KOPT-K1 (cell line): Measurements from ENCODE around the gene STIM1.

ENCODE experiments used
- H3K27ac ChIP-seq: fragments of 200-600 bp; sonication (generic); 2 replicates; pipeline ENCODE4 v1.5.1; 2016; ENCODE audit warnings: antibody characterized with exemption, mild to moderate bottlenecking, low read depth, low read length; ENCODE audit not compliant: poor library complexity, severe bottlenecking
- H3K36me3 ChIP-seq: fragments of 200-600 bp; sonication (generic); 2 replicates; pipeline ENCODE4 v1.5.1; 2017; ENCODE audit warnings: antibody characterized with exemption, mild to moderate bottlenecking, low read length, moderate library complexity; ENCODE audit not compliant: insufficient read depth
- H3K9me3 ChIP-seq: fragments of 200-600 bp; sonication (generic); 2 replicates; pipeline ENCODE4 v1.5.1; 2017; ENCODE audit warnings: antibody characterized with exemption, low read length, mild to moderate bottlenecking; ENCODE audit not compliant: insufficient read depth, poor library complexity, severe bottlenecking

The STIM1 gene

DNA sequence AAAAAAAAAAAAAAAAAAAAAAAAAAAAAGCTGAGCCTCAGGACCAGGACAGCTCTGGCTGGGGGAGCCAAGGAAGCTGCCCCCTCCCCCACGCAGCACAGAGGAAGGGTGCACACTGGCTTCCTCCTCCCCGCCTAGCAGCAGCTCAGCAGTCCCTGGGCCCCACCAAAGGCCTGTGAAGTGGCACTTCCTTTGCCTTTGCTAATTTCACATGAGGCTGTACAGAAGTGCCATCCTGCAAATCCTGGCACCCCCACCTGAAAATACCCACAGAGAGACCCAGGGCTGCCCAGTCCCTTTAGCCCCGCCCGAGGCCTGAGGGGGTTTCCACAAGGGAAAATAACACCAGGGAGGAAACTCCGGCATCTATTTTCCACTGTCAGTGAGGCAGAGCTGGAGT is 18.6 kb upstream of the STIM1 start:
- H3K9me3 ChIP-seq, result no peaks in the 10 kb centered on the region
- peaks cover 56% of the 10 kb centered on the region for H3K36me3 ChIP-seq
- peak overlapping the region; percentile 88 for H3K27ac ChIP-seq

DNA sequence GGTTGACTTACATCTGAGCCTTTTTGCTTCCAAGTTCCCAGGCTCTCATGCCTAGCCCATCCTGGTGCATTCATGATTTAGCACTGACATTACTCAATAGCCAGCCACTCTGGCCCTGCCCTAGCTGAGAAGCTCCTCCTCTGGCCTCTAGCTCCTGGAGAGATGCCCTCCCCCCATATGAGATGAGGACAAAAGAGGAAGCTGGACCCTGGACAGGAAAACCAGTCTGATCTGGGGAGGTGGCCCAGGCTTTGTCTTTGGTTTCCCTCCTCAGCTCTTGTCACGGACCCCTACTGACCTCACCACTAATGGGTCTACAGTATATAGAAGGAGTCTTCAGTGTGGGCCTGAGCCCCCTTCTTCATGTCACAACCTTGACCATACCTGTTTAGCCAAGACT is 17.7 kb upstream of the STIM1 start:
- Histone ChIP-seq H3K9me3 (no peaks in the 10 kb centered on the region), H3K27ac (peak overlapping the region; percentile 88), H3K36me3 (peaks cover 47% of the 10 kb centered on the region)

DNA sequence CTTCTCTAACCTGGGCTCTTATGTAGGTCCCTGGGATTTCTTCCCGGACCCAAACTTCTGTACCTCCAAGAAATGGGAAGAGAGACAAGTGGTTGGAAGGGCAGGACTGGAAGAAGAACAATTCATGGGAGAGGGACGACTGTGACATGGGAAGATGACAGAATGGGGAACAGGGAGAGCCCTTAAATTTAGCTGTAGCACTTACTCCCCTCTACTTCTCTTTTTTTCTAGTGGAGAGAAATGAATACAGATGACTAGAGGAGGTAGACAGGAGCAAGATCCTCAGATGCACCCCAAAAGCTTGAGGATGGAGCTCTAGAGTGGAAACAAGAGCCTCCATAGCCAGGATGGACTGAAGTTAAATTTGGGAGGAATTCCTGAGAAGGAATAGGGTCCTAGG is 17.0 kb upstream of the STIM1 start:
- peaks cover 40% of the 10 kb centered on the region for H3K36me3 ChIP-seq
- H3K27ac ChIP-seq, result peak overlapping the region; percentile 88
- H3K9me3 ChIP-seq, result no peaks in the 10 kb centered on the region

DNA sequence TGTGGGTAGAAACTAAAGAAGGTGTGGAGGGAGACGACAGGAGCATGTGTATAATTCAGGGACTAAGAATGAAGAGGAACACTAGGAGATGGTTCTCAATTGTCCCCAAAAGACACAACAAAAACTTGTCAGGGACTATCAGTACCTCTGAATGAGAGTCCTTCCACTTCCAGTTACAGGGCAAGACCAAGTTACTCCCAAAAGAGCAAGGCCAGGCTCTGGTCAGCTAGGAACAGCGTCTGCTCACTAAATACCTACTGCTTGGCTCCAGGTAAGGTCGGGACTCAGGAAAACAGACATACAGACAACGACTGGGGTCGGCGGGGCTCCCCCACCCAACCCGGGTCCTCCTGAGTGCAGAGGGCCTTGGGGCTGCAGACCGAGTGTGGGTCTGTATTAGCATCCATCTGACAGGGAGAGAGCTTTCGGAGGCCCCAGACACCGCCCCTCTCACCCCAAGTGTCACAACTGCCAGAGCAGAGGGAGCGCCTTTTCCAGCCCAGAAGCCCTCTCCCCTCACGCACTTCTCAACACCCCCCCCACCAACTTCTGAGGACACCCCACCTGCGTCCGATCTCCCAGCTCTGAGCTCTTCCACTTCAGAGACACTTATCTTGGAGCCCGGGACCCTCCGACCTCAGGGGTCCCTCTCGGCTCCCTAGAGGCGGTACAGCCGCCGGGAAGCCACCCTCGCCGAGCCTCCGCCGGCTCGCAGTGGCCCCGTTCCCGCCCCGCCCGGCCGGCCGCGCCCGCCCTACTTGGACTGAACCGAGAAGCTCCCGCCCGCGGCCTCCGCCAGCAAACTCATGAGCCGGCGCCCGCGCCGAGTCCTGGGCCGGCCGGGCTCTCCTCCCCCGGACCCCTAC is 15.2 kb upstream of the STIM1 start:
- peaks cover 23% of the 10 kb centered on the region for H3K36me3 ChIP-seq
- peak overlapping the region; percentile 88 for H3K27ac ChIP-seq
- no peaks in the 10 kb centered on the region for H3K9me3 ChIP-seq

DNA sequence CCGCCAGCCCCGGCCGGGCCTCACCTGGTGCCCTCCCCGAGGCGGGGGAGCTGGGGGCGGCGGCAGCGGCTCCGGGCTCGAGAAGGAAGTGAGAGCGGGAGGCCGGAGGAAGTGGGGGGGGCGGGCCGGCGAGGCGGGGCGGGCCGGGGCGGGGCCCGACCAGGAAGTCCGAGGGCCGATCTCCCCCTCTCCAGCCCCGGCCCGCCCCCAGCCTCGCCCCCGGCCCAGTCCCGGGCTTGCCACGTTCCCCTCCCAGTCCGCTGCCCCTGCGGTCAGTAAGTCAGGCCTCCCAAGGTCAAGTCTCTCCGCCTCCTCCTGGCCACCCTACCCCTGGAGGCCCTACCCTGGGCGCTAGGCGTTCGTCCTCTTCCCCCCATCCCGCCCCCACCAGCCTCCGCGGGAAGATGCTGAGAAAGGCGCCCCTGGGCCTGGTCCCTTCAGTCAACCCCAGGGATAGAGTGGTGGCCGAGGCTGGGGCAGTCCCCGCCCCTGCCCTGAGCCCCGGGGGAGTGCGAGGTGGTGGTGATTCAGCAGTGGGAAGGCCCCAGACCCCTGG is 14.5 kb upstream of the STIM1 start, which contains the start of gene RHOG:
RHOG (minus strand) TSS at position 90 of the 556 bp plus-strand sequence. CDS start 12,821 bp downstream, outside the sequence.
- peaks cover 16% of the 10 kb centered on the region; the same call in 1 of the 2 replicates for H3K36me3 ChIP-seq
- peak within 1 kb of the TSS; percentile 88 for H3K27ac ChIP-seq
- H3K9me3 ChIP-seq, result no peaks in the 10 kb centered on the region

DNA sequence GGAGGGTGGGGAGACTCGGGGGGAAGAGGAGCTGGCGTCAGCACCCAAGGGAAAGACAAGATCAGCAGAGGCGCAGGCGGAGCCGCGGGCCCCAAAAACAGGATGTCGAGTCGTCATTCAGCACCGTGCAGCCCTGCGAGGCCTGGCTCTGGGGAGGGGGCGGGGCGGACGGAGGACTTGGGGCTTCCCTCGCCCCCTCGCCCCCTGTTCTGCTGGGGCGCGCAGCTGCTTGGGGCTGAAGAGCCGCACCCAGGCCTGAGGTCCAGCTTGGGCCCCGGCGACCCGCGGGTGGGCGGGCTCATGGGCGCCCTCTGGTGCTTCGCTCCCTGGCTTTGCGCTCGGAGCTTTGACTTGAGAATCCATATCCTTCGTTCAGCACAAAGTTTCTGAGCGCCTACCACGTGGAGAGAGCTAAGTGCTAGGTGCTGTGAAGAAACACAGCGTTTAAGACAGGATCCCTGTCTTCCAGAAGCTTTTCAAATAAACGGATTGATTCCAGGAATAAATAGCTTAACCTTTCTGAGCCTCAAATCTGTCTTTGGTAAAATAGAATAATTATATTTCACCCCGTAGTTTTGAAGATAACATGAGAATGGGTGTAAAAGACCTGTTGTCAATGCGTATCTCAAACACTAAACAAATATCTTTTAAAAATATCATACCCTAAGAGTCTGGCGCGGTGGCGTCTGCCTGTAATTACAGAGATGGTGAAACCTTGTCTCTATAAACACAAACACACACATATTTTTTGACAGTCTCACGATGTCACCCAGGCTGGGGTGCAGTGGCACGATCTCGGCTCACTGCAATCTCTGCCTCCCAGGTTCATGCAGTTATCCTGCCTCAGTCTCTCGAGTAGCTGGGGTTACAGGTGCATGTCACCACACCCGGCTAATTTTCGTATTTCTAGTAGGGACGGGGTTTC is 13.8 kb upstream of the STIM1 start:
- H3K36me3 ChIP-seq, result peaks cover 11% of the 10 kb centered on the region; the same call in 1 of the 2 replicates
- no peaks in the 10 kb centered on the region for H3K9me3 ChIP-seq
- peak overlapping the region; percentile 88 for H3K27ac ChIP-seq

DNA sequence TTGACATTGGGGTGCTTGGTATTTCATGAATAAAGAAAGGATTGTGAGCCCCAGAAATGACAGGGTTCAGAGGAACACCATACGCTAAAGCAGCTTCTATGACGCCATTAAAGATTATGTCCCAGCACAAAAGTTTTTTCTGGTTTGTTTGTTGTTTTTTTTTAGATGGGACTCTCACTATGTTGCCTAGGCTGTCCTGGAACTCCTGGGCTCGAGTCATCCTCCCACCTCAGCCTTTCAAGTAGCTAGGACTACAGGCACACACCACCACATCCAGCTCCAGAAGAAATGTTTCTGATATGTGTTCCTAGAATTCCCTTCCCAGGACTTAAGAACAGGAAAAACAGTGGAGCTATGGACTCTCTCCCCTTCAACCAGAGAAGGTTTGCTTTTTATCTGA is 12.1 kb upstream of the STIM1 start:
- Histone ChIP-seq H3K36me3 (peaks cover 2% of the 10 kb centered on the region; the same call in 1 of the 2 replicates), H3K9me3 (no peaks in the 10 kb centered on the region), H3K27ac (no peak overlapping the region)

DNA sequence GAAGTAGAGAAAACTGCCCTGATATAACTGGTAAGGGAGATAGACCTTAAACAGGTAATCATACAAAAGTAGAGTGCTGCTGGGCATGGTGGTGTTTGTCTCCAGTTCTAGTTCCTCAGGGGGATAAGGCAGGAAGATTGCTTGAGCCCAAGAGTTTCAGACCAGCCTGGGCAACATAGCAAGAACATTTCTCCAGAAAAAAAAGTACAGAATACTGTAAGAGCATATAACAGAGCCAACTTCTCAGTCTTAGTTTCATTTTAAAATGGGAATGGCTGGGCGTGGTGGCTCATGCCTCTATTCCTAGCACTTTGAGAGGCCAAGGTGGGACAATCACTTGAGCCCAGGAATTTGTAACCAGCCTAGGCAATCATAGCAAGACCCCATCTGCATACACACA is 10.2 kb upstream of the STIM1 start:
- Histone ChIP-seq H3K36me3 (no peaks in the 10 kb centered on the region), H3K9me3 (no peaks in the 10 kb centered on the region), H3K27ac (no peak overlapping the region)

DNA sequence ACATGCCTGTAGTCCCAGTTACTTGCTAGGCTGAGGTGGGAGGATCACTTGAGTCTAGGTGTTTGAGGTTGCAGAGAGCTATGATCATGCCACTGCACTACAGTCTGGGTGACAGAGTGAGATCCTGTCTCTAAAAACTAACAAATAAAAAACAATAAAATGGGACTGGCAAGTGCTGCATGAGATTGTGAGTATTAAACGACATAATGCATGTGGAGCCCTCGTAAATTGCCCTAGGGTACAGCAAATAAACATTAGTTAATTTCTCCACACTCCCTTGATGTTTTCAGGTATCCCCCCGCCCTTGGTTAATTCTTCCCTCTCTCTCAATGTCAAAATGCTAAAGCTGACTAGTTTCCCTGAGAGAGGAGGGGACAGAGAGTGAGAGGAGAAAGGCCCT is 9.8 kb upstream of the STIM1 start:
- Histone ChIP-seq H3K27ac (peak overlapping the region; percentile 13), H3K36me3 (no peaks in the 10 kb centered on the region), H3K9me3 (no peaks in the 10 kb centered on the region)

DNA sequence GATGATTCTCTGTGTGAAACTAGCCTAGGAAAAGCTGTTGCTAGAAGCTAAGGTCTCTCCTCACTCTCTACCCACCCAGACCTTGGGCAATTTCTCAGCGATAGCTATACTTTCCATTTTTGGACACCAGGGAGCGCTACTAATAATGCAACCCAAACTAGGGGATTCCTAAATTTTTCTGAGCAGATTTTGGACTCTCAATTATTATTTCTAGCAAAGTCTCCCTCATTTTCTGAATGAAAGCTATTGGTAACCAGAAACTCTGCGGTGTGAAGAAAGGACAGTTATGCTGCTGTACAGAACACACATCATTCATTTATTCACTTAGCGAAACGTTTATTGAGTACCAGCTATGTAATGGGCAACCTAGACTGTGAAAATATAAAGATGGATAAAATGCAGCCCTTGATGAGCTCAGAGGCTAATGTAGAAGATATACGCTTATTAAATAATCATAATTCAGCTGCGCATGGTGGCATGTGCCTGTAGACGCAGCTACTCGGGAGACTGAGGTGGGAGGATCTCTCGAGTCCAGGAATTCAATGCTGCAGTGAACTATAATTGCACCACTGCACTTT is 6.1 kb upstream of the STIM1 start:
- no peaks in the 10 kb centered on the region for H3K9me3 ChIP-seq
- no peaks in the 10 kb centered on the region for H3K36me3 ChIP-seq
- no peak overlapping the region for H3K27ac ChIP-seq

DNA sequence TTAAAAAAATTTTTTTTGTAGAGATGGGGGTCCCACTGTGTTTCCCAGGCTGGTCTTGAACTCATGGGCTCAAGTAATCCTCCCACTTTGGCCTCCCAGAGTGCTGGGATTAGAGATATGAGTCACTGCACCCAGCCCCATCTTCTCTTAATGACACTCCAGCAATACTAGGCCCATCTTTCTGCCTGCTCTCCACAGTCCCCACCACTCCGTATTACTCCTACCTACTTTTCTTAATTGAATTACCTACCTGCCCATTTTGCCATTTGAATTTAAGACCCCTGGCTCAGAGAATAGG is 2.0 kb upstream of the STIM1 start:
- peak overlapping the region; percentile 92 for H3K27ac ChIP-seq
- H3K36me3 ChIP-seq, result no peaks in the 10 kb centered on the region
- no peaks in the 10 kb centered on the region for H3K9me3 ChIP-seq

DNA sequence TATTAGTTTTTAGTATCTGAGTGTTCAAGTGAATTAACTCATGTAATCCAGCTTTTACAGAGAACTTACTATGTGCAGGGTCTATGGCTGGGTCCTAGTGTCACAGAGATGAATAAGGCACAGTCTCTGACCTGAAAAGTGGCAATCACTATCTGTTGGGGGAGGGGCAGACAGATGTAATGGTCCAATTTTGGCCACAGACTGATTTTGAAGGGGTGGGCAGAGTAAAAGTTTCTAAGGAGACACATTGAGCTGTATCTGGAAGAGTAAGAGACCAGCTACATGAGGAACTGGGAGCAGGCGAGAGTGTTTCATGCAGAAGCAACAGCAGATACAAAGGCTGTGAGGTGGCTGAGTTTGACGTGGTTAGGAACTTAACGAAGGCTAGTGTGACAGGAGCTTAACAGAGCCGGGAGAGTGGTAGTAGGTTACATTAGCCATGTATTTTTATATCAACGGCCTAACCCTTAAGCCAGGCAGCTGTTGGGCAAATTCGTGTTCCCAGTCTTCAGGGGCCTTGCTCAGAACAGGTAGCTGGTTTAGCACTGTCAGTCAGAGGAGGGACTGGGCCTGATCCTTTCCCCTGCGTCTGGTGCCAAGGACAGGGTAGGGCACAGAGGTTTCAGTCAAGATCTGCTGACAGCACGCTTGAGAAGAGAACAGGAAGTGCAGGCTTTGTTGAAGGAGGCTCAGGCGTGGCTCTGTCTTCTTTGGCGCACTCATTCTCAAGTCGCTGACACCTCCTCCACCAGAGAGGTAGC is 1.4 kb upstream of the STIM1 start:
- Histone ChIP-seq H3K36me3 (no peaks in the 10 kb centered on the region), H3K9me3 (no peaks in the 10 kb centered on the region), H3K27ac (peak overlapping the region; percentile 92)

DNA sequence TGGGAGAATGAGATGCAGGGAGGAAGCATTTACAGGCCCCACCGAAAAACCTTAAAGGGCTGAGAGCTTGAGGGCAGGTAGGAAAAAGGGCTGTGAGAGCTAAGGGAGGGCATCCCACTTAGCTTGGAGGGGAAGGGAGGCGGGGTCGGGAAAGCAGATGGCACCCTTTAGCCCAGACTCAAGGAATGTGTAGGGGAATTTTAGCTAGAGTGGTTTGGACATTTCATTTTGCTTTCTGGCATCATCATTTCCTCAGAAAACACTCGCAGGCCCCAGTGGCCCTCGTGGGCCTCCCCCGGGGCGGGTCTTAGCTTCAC is 846 bp upstream of the STIM1 start:
- Histone ChIP-seq H3K9me3 (no peaks in the 10 kb centered on the region), H3K27ac (peak overlapping the region; percentile 92), H3K36me3 (no peaks in the 10 kb centered on the region)

DNA sequence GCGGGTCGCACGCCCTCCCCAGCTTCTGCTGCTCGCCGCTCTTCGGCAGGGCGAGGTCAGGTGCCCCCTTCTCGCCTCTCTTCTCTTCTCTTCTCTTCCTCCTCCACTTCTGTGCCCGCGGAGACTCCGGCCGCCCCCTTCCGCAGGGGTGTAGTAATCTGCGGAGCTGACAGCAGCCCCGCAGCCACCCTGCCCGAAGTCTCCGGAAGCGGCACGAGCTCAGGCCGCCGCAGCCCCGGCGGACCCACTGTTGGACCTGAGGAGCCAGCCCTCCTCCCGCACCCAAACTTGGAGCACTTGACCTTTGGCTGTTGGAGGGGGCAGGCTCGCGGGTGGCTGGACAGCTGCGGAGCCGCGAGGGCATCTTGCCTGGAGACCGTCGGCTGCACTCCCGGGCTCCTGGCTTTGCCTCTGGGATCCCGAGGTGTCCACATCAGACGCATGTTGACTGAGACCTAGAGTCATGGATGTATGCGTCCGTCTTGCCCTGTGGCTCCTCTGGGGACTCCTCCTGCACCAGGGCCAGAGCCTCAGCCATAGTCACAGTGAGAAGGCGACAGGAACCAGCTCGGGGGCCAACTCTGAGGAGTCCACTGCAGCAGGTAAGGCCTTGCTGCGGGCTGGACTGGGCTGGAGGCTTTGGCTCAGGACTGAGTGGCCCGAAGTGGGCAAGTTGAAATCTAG is 486 bp downstream of the STIM1 start:
- Histone ChIP-seq H3K36me3 (no peaks in the 10 kb centered on the region), H3K9me3 (no peaks in the 10 kb centered on the region), H3K27ac (peak overlapping the region; percentile 92)
